ENCODE measurements around the gene DOCK1. TPM values are rescaled to one million over a fixed set of nuclear protein-coding genes. Genes with fewer than 3 reads are reported as not detected.
A peak's percentile ranks its signal among the peaks of the same experiment; 100 is the strongest.

Gene DOCK1
- total RNA-seq, 1 donor from 2014 or later = 99.7 TPM

- no peak for ATAC-seq
- intact Hi-C loops (cut with DNase I) = no loop called here
Observed at GRCh38 chr10:127427926-127428325, 522.7 kb downstream of the DOCK1 start.

GRCh38 chr10:127428385-127428980, 523.3 kb downstream of the DOCK1 start:
- no peak for ATAC-seq
- intact Hi-C loops (cut with DNase I) = no loop called here
- no peak for DNase-seq (ENCODE audit: low spot score)

More at GRCh38 chr10:127427926-127428325, 522.7 kb downstream of the DOCK1 start:
- no peak for DNase-seq (ENCODE audit: low spot score)

DNA sequence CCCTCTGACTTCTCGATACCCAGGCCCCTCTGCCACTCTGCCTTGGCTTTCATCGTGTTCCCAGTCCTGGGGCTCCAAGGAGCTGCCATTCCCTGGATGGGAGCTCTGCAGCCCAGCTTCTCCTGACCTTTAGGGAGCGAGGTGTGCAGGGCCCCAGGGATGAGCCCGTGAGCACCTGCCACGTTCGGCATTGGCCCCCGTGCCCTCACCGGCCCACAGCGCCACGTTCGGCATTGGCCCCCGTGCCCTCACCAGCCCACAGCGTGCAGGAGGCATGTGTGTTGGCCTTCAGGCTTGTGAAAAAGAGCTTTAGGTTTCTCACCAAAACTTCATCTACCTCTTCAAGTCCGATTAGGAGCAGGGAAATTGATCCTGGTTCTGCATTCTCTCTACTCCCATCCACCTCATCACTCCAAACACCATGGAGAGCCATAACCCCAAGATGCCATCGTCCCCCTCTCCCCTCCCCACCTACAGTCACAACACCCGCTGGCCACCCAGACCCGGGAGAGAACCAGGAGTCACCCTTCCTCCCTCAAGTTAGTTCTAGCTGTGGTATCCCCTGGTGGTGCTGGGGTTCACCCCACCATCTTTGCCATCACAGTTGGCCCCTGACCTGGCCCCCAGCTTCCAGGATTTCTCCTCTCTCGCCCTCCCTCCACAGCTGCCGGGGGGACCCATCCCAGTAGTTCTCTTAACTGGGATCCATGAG, 524.5 kb downstream of the DOCK1 start:
- no peak for DNase-seq (ENCODE audit: low spot score)
- intact Hi-C loops (cut with DNase I) = no loop called here
- ATAC-seq = no peak

DNA sequence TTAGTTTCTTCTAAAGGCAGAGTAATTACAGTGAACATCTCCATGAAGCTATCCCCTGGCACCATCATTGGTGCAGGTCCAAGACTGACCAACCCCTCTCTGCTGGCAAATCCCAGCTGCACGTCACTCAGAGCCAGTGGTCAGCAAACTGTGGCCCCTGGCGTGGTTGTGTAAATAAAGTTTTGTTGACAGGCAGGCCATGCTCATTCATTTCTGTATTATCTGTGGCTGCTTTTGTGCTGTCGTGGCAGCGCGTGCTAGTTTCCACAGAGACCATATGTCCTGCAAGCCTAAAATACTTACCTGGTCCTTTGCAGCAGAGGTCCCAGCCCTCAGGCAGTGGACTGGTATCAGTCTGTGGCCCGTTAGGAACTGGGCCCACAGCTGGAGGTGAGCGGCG, 526.3 kb downstream of the DOCK1 start:
- no peak for DNase-seq (ENCODE audit: low spot score)
- ATAC-seq = no peak
- intact Hi-C loops (cut with DNase I) = no loop called here

DNA sequence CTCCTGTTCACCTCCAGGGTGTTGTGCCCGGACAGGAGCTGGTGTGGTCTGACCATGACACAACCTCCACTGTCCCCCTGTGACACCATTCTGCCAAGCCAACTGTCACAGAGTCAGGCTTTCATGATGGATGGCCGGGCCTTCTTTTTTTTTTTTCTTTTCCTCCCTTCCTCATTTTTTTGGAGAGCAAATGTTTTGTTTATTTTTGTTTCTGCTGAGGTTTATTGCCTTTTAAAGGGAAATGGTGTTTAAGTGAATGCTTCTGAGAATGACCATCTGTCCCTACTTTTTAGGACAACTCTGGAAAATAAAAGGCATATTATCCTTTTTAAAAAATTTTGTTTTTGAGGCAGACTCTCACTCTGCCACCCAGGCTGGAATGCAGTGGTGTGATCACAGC, 528.8 kb downstream of the DOCK1 start:
- DNase-seq (ENCODE audit: low spot score) (peak; percentile 26), ATAC-seq (no peak)
- intact Hi-C loops (cut with DNase I) = no loop called here

DNA sequence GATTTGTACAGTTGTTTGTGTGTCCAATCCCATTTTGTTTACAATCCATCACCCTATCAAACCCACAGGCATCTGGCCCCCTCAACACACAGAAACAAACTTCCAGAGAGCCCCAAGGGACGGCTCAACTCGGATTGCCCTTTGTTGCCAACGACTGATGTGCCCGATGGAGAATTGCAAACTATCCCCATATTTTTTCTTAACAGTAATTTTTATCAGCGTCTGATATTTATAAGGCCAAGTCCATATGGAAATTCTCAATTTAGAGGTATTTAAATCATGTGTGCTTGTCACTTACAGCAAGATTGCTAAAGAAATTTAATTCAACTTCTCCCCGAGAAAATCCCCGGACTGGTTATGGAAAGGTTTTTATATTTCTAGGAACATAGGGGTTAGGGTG, 530.0 kb downstream of the DOCK1 start:
- DNase-seq (ENCODE audit: low spot score) = no peak
- no peak for ATAC-seq
- intact Hi-C loops (cut with DNase I) = no loop called here

DNA sequence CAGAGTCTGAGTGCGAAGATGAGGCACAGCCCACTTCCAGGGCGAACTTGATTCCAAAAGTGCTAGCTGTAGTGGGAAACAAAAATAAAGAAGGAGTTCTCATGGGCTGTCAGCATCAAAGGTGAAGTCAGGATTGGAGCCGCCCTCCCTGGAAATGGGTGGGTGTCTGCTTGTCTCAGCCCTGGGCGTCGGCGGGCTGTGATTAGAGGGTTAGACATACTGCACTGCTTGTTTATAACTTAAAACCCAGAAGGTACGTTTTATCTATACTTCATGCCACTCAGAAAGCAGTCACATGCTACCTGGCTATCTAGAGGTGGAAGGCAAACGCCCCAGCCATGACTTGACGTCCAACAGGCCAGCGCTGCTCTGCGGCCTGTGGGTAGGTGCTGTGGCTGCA, 535.1 kb downstream of the DOCK1 start:
- DNase-seq (ENCODE audit: low spot score) (no peak), ATAC-seq (no peak)
- intact Hi-C loops (cut with DNase I) = loop anchor here (2.0 kb wide), 1 partner anchor 60 kb away; no protein-coding TSS in a partner anchor

DNA sequence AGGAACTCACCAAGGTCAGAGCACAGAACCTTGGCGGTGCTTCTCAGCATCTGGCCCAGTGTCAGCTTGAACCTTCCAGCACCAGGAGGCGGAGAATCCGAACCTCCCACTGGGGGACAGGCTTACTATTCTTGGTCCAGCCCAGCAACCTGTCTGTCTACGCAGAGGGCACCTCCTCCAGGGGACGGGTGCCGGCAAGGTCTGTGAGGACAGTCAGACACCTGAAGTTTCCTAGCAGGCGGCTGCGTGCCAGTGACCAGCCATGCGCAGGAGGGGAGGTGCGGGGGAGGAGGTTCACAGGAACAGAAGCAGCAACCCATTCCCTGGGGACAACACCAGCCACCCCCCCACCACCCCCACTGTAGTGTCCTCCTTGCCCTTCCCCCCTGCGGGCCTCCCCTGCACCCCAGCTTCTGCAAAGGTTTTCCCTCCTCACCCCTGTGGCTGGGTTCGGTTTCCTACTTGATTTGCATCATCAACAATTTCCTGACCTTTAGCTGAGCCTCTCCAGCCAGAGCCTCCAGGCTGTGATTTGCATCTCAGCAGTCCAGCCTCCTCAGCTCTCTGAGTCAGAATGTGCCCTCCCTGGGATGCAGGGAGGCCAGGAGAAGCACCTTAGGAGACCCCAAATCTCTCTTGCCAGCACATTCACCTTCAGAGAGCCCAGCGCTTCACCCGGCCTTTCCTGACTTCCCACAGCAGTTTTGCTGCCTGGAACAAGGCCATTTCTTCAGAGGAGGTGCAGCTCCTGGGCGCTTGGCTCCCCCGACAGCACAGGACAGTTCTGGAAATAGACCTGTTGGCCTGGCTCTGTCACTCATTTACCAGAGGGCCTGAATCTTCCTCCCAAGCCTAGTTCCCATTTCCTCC, 536.4 kb downstream of the DOCK1 start:
- ATAC-seq (no peak), DNase-seq (ENCODE audit: low spot score) (no peak)
- intact Hi-C loops (cut with DNase I) = loop anchor here (2.0 kb wide), 1 partner anchor 61 kb away; no protein-coding TSS in a partner anchor

GRCh38 chr10:127442220-127442525, 536.9 kb downstream of the DOCK1 start:
- intact Hi-C loops (cut with DNase I) = no loop called here
- ATAC-seq = no peak
- DNase-seq (ENCODE audit: low spot score) = no peak

DNA sequence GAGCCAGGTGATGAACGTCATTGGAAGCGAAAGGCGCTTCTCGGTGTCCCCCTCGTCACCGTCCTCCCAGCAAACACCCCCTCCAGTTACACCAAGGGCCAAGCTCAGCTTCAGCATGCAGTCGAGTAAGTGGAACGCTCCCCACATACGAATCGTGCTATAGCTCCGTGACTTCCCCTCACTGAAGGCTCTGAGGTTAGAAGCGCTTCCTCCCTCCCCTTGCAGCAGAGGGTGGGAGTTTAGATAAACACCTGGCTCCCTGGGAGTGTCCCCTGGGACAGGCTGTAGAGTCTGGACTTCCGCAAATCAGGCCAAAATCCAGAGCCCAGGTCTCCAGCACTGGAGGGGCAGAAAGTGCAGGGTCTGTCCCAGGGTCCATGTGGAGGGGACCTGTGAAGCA, 538.9 kb downstream of the DOCK1 start:
- intact Hi-C loops (cut with DNase I) = no loop called here
- ATAC-seq = no peak

GRCh38 chr10:127447197-127447596, 542.0 kb downstream of the DOCK1 start:
- no peak for DNase-seq (ENCODE audit: low spot score)
- ATAC-seq = no peak
- intact Hi-C loops (cut with DNase I) = no loop called here

More for the DNA sequence above, 538.9 kb downstream of the DOCK1 start:
- no peak for DNase-seq (ENCODE audit: low spot score)

DNA sequence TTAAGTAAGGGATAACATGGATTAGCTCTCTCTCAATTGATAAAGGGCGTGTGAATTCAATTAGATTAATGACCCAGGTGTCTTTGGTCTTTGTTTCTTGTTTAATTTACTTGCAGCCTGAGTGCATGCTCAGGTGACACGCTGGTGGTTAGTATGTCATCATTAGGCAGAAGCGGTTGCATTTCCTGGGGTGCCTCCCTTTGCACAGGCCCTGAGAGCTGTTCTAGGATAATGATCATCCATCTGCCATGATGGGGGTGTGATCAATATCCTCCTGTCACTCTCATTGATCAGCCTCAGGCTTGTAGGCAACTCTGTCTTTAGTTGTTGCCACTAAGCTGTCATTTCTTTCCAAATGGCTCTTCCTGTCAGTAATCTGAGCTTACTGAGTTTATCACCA, 544.3 kb downstream of the DOCK1 start:
- no peak for DNase-seq (ENCODE audit: low spot score)
- ATAC-seq = no peak
- intact Hi-C loops (cut with DNase I) = no loop called here

- DNase-seq (ENCODE audit: low spot score) = no peak
- intact Hi-C loops (cut with DNase I) = no loop called here
- ATAC-seq = no peak
Observed at GRCh38 chr10:127450644-127451043, 545.4 kb downstream of the DOCK1 start.

DNA sequence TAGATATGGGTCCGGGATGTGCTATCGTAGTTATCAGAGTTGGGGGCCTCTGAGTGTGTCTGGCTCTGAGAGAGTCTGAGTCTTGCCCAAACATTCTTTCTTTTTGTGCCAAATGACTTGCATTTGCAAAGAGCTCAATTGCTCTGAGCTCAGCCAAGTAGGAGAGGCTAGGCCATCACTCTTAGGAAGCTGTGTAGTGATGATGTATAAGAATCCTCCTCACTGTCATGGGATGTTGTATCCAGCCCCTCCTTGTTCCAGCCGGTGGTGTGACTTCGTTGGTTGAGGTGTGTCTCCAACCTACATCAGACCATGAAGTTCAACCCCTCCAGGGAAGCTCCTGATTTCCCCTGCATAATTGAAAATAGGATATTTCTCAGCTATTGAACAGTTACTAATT, 546.4 kb downstream of the DOCK1 start:
- ATAC-seq (no peak), DNase-seq (ENCODE audit: low spot score) (no peak)
- intact Hi-C loops (cut with DNase I) = no loop called here

DNA sequence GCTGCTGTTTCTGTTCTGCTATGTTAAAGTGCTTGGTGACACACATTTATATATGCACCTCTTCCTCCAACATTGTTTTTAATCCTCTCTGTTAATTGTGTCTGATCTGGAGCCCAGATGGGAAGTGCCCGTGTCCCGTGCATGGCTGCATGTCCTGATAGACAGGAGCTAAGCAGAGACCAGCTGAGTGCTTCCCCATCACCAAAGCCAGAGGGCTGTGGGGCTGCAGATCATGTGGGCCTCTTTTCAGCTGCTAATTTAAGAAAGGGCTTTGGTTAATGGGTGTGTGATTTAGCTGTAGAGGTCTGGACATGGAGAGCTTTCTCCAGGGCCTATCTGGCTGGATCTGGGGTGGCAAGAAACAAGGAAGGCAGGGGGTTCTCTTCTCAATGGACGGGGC, 547.3 kb downstream of the DOCK1 start:
- intact Hi-C loops (cut with DNase I) = no loop called here
- no peak for ATAC-seq
- DNase-seq (ENCODE audit: low spot score) = no peak

DNA sequence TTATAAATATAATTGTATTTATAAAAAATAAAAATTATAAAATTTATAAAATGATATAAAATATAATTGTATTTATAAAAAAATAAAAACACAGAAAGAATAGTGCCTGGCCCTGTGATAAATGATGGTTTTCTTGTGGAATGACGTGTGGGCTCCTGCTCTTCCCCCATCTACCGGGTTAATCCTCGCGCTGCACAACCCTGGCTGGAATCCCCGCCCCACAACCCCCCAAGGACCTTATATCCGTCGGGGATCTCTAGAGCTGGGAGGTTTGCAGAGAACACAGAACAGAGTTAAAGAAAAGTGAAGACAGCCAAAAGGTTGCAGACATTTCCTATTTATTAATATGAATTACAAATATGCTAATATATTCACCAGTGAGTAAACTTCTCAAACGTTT, 548.5 kb downstream of the DOCK1 start:
- ATAC-seq = no peak
- DNase-seq (ENCODE audit: low spot score) = no peak
- intact Hi-C loops (cut with DNase I) = no loop called here

DNA sequence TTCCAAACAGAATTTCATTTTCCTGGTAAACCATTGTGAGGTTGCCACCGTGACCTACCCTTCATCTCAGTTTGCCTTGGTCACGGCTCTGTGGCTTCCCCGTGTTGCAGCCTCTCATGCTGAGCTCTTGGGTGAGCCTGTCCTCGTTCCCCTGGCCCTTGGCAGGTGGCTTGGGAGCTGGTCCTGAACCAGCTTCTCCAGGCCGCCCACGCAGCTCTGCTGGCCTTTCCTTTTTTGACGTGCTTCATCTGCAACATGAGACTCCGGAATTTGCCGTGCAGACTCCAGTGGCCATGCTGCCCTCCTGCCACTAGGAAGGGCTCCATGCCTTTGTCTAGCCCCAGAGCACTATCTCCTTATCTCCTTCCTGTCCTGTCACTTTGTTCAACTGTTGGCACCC, 550.9 kb downstream of the DOCK1 start:
- no peak for DNase-seq (ENCODE audit: low spot score)
- no peak for ATAC-seq
- intact Hi-C loops (cut with DNase I) = no loop called here

DNA sequence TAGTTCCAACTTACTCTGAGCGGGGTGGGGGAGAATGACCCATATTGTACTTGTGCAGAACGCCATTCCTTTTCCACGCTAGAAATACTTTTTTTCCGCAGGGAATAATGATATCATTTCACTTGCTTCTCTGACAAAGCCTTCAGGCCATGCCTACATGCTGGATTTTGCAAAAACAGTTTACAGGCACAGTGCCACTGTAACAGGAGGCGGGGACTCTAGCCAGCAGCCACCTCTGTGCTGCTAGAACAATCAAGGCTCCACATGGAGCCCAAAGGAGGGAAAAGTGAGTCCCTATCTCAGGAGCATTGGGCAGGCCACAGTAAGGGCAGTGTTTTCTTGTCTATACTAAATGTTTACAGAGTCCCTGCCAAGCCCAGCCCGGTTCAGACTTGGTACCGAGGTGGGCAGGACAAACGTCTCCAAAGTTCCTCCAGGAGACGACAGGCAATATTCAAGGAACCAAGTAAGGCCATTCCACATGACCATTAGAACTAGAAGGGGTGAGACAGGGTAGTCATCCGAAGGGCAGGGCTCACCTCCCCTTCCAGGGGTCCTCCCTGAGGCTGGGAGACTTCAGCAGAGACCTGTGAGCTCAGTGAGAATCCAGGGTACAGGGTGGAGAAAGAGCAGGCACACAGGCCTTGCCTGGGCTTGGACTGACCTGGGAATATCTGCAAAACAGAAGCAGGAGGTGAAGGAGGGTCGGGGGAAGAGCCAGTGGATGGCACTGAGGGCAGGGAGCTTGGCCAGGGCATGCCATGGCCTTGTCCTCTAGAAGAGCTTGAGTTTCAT, 553.0 kb downstream of the DOCK1 start:
- ATAC-seq (no peak), DNase-seq (ENCODE audit: low spot score) (no peak)
- intact Hi-C loops (cut with DNase I) = no loop called here

DNA sequence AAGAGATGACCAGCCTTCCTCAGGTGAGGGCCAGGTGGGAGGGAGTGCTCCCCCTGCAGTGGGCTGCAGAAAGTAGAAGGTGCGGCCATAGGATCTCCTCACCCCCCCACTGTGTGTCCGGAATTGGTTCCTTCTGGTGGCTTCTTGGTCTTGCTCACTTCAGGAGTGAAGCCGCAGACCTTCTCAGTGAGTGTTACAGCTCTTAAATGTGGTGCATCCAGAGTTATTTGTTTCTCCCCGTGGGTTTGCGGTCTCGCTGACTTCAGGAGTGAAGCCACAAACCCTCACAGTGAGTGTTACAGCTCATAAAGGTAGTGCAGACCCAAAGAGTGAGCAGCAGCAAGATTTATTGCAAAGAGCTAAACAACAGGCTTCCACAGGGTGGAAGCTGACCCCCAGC, 553.6 kb downstream of the DOCK1 start:
- DNase-seq (ENCODE audit: low spot score) (no peak), ATAC-seq (no peak)
- intact Hi-C loops (cut with DNase I) = no loop called here

Measured in sciatic nerve (tissue), 2 donors.